Nucleus accumbens (tissue), 56 donors: Measurements from ENCODE around the gene CDIPT.
A peak's percentile ranks its signal among the peaks of the same experiment; 100 is the strongest.
"Not testable (repeated sequence)": the region's sequence is repeated elsewhere in the genome, so short reads cannot be mapped to it uniquely, and the experiment has no call there.

Source experiments
- DNase-seq, 56 donors: peaks; one replicate each; lab custom pipeline; 2025; lab: John Stamatoyannopoulos, UW

Gene CDIPT

GRCh38 chr16:29835926-29836325, 27.1 kb downstream of the CDIPT start:
- no peak for DNase-seq

GRCh38 chr16:29834079-29834478, 28.9 kb downstream of the CDIPT start:
- no peak for DNase-seq

- not testable (repeated sequence) for DNase-seq
Observed at GRCh38 chr16:29833219-29833618, 29.8 kb downstream of the CDIPT start.

GRCh38 chr16:29831490-29831889, 31.5 kb downstream of the CDIPT start:
- no peak for DNase-seq

- DNase-seq: no peak
Observed at GRCh38 chr16:29830774-29831173, 32.3 kb downstream of the CDIPT start.

- no peak for DNase-seq
Observed at GRCh38 chr16:29826342-29826695, 36.7 kb downstream of the CDIPT start.

- peak in 36 of 56 donors; percentile 9 to 94 (median 52) for DNase-seq
Observed at GRCh38 chr16:29825145-29826044, 37.6 kb downstream of the CDIPT start.

- DNase-seq: no peak
Observed at GRCh38 chr16:29824589-29825144, 38.4 kb downstream of the CDIPT start.

- no peak for DNase-seq
Observed at GRCh38 chr16:29821643-29822115, 41.3 kb downstream of the CDIPT start.

- DNase-seq: peak in 1 of 56 donors; percentile 7
Observed at GRCh38 chr16:29820730-29821642, 42.0 kb downstream of the CDIPT start.

GRCh38 chr16:29820271-29820701, 42.7 kb downstream of the CDIPT start, which contains the start of gene MVP:
TSS of gene MVP (plus strand) at chr16:29820462. CDS start at chr16:29830550, 10,088 bp downstream.
- peak in 33 of 56 donors; percentile 7 to 70 (median 30) for DNase-seq

- no peak for DNase-seq
Observed at GRCh38 chr16:29819506-29819905, 43.5 kb downstream of the CDIPT start.

- no peak for DNase-seq
Observed at GRCh38 chr16:29818082-29818481, 44.9 kb downstream of the CDIPT start.

- DNase-seq: peak in 29 of 56 donors; percentile 15 to 76 (median 53)
Observed at GRCh38 chr16:29816694-29817441, 46.2 kb downstream of the CDIPT start.

GRCh38 chr16:29815793-29816693, 47.0 kb downstream of the CDIPT start, which contains the start of gene PAGR1:
TSS of gene PAGR1 (plus strand) at chr16:29816152. CDS start at chr16:29816526, 374 bp downstream.
- DNase-seq: peak; percentile 86 to 99 (median 97)

GRCh38 chr16:29815032-29815721, 47.8 kb downstream of the CDIPT start:
- peak in 12 of 56 donors; percentile 16 to 69 (median 44) for DNase-seq

- peak in 1 of 56 donors; percentile 26 for DNase-seq
Observed at GRCh38 chr16:29814592-29814991, 48.4 kb downstream of the CDIPT start.
